HG03045 (cell line): Measurements from ENCODE around the gene GJB2.

Experiments
- ATAC-seq: cut with Tn5 transposase; IDR thresholded peaks from one replicate; pipeline ENCODE4 v1.9.1; 2021; ENCODE audit warnings: mild to moderate bottlenecking, moderate library complexity; ENCODE audit not compliant: unreplicated experiment

GJB2 gene

GRCh38 chr13:20192836-20193161 is at the start of gene GJB2:
TSS of gene GJB2 (minus strand) at chr13:20192938. CDS start at chr13:20189581, 3,357 bp downstream.
- ATAC-seq, result no peak

GRCh38 chr13:20241593-20241992 is 48.9 kb upstream of the GJB2 start:
- ATAC-seq, result no peak

GRCh38 chr13:20239748-20240147 is 47.0 kb upstream of the GJB2 start:
- no peak for ATAC-seq

GRCh38 chr13:20232556-20233277 is 40.0 kb upstream of the GJB2 start:
- ATAC-seq, result no peak

- no peak for ATAC-seq
Measured at GRCh38 chr13:20231839-20232555, 39.3 kb upstream of the GJB2 start, which contains the start of gene GJB6. TSS of gene GJB6 (minus strand) at chr13:20232319. CDS start at chr13:20223480, 8,839 bp downstream.

- ATAC-seq, result no peak
Measured at GRCh38 chr13:20230913-20231838, 38.4 kb upstream of the GJB2 start.

GRCh38 chr13:20227730-20228129 is 35.0 kb upstream of the GJB2 start:
- ATAC-seq, result no peak

- ATAC-seq, result no peak
Measured at GRCh38 chr13:20227288-20227687, 34.5 kb upstream of the GJB2 start.

GRCh38 chr13:20222553-20222952 is 29.8 kb upstream of the GJB2 start:
- ATAC-seq, result no peak

GRCh38 chr13:20221772-20222171 is 29.0 kb upstream of the GJB2 start:
- no peak for ATAC-seq

- peak; percentile 92 for ATAC-seq
Measured at GRCh38 chr13:20219577-20219976, 26.8 kb upstream of the GJB2 start.

- no peak for ATAC-seq
Measured at GRCh38 chr13:20217168-20217567, 24.4 kb upstream of the GJB2 start.

- ATAC-seq, result no peak
Measured at GRCh38 chr13:20209948-20210347, 17.2 kb upstream of the GJB2 start.

GRCh38 chr13:20206698-20207235 is 14.0 kb upstream of the GJB2 start:
- ATAC-seq, result no peak

GRCh38 chr13:20206065-20206697 is 13.4 kb upstream of the GJB2 start:
- ATAC-seq, result no peak

GRCh38 chr13:20198781-20199180 is 6.0 kb upstream of the GJB2 start:
- no peak for ATAC-seq

- ATAC-seq, result no peak
Measured at GRCh38 chr13:20197361-20197834, 4.7 kb upstream of the GJB2 start.

GRCh38 chr13:20195801-20196200 is 3.1 kb upstream of the GJB2 start:
- ATAC-seq, result no peak

GRCh38 chr13:20193907-20194631 is 1.3 kb upstream of the GJB2 start:
- ATAC-seq, result no peak
